WERI-Rb-1 (cell line): ENCODE results near the gene SMO.
A peak's percentile ranks its signal among the peaks of the same experiment; 100 is the strongest.

Experiments used
- DNase-seq: peaks from one replicate; pipeline ENCODE4 v3.0.0-alpha.2; 2020
- H3K27ac ChIP-seq: fragments of 250-450 bp; sonication (Bioruptor Pico); 2 replicates; pipeline ENCODE4 v1.5.1; 2020; ENCODE audit warnings: mild to moderate bottlenecking, moderate library complexity
- H3K27me3 ChIP-seq: fragments of 250-450 bp; sonication (Bioruptor Pico); 2 replicates; pipeline ENCODE4 v1.5.1; 2021; ENCODE audit warnings: mild to moderate bottlenecking, low read depth, moderate library complexity; ENCODE audit not compliant: insufficient read depth, severe bottlenecking
- H3K36me3 ChIP-seq: fragments of 250-450 bp; sonication (Bioruptor Pico); 2 replicates; pipeline ENCODE4 v1.5.1; 2020; ENCODE audit warnings: mild to moderate bottlenecking, moderate library complexity
- H3K4me3 ChIP-seq: 2 replicates; pipeline ENCODE4 v1.5.1; 2011; ENCODE audit warnings: low read depth, mild to moderate bottlenecking, control low read depth, low read length
- H3K9me3 ChIP-seq: fragments of 250-450 bp; sonication (Bioruptor Pico); 2 replicates; pipeline ENCODE4 v1.5.1; 2021; ENCODE audit warnings: mild to moderate bottlenecking, moderate library complexity; ENCODE audit not compliant: severe bottlenecking
- TF ChIP-seq, protein P1 (sequence below): IDR thresholded peaks from 2 replicates; pipeline ENCODE4 v1.5.1; 2011; ENCODE audit warnings: low read depth, mild to moderate bottlenecking, control low read depth, inconsistent platforms, low read length

The SMO gene

GRCh38 chr7:129231666-129232065, 43.2 kb downstream of the SMO start:
- Histone ChIP-seq H3K36me3 (no peaks in the 10 kb centered on the region), H3K27ac (no peak overlapping the region), H3K4me3 (no peak overlapping the region), H3K27me3 (no peaks in the 10 kb centered on the region), H3K9me3 (no peaks in the 10 kb centered on the region)
- DNase-seq: no peak
- TF ChIP-seq, protein P1, sequence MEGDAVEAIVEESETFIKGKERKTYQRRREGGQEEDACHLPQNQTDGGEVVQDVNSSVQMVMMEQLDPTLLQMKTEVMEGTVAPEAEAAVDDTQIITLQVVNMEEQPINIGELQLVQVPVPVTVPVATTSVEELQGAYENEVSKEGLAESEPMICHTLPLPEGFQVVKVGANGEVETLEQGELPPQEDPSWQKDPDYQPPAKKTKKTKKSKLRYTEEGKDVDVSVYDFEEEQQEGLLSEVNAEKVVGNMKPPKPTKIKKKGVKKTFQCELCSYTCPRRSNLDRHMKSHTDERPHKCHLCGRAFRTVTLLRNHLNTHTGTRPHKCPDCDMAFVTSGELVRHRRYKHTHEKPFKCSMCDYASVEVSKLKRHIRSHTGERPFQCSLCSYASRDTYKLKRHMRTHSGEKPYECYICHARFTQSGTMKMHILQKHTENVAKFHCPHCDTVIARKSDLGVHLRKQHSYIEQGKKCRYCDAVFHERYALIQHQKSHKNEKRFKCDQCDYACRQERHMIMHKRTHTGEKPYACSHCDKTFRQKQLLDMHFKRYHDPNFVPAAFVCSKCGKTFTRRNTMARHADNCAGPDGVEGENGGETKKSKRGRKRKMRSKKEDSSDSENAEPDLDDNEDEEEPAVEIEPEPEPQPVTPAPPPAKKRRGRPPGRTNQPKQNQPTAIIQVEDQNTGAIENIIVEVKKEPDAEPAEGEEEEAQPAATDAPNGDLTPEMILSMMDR: no peak

DNA sequence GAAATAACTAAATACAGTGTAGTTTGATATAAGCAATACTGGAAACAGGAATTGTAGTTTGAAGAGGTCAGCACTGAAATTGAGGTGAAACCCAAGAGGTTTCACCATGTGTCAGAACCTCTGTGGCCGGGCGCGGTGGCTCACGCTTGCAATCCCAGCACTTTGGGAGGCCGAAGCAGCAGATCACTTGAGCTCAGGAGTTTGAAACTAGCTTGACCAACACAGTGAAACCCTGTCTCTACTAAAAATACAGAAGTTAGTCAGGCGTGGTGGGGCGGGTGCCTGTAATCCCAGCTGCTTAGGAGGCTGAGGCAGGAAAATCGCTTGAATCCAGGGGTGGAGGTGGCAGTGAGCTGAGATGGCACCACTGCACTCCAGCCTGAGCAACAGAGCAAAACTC, 50.1 kb downstream of the SMO start:
- peak; percentile 18 for DNase-seq
- H3K9me3 ChIP-seq: no peaks in the 10 kb centered on the region
- TF ChIP-seq, protein P1: no peak
- H3K27ac ChIP-seq: no peak overlapping the region
- no peak overlapping the region for H3K4me3 ChIP-seq
- no peaks in the 10 kb centered on the region for H3K27me3 ChIP-seq
- H3K36me3 ChIP-seq: no peaks in the 10 kb centered on the region

DNA sequence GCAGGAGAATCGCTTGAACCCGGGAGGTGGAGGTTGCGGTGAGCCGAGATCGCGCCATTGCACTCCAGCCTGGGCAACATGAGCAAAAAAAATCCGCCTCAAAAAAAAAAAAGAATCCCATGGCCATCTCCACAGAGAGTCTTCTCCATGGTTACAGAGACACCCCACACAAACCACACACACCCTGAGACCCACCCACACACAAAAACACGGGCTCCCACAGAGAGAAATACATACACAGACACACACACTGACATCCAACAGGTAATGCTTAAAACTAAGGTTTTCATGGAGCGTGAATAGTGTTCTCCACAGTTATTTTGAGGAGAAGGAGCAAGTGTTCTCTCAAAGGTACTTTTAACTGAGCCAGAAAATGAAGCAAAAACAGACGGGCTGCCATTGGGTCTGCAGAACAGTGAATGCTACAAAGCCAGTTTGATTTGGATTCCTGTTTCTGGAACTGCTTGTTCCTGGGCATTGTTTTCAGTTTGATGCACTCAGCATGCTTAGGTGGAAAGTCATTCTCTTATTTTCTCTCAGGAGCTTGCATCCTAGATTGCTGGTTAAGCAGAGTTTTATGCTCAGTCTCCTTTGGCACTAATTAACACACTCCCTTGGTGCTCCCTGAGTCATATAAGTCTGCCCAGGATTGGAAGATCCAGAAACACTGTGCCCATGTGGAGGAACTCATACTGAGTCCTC, 51.8 kb downstream of the SMO start:
- Histone ChIP-seq H3K9me3 (no peaks in the 10 kb centered on the region), H3K27ac (no peak overlapping the region), H3K4me3 (no peak overlapping the region), H3K36me3 (no peaks in the 10 kb centered on the region), H3K27me3 (no peaks in the 10 kb centered on the region)
- no peak for DNase-seq
- TF ChIP-seq, protein P1: no peak

GRCh38 chr7:129244220-129244619, 55.8 kb downstream of the SMO start:
- Histone ChIP-seq H3K9me3 (no peaks in the 10 kb centered on the region), H3K4me3 (no peak overlapping the region), H3K36me3 (no peaks in the 10 kb centered on the region), H3K27ac (no peak overlapping the region), H3K27me3 (no peaks in the 10 kb centered on the region)
- TF ChIP-seq, protein P1: no peak
- DNase-seq: no peak

- H3K9me3 ChIP-seq: no peaks in the 10 kb centered on the region
- DNase-seq: no peak
- H3K36me3 ChIP-seq: no peaks in the 10 kb centered on the region
- H3K27me3 ChIP-seq: no peaks in the 10 kb centered on the region
- TF ChIP-seq, protein P1: no peak
- H3K27ac ChIP-seq: no peak overlapping the region
- H3K4me3 ChIP-seq: no peak overlapping the region
These were observed 57.1 kb downstream of the SMO start for GRCh38 chr7:129245533-129245932.

- no peak overlapping the region for H3K4me3 ChIP-seq
- H3K9me3 ChIP-seq: no peaks in the 10 kb centered on the region
- H3K27me3 ChIP-seq: no peaks in the 10 kb centered on the region
- no peaks in the 10 kb centered on the region for H3K36me3 ChIP-seq
- DNase-seq: no peak
- TF ChIP-seq, protein P1: no peak
- no peak overlapping the region for H3K27ac ChIP-seq
These were observed 58.7 kb downstream of the SMO start for GRCh38 chr7:129247087-129247486.
